ENCODE measurements around the gene SDC4. TPM values are rescaled to one million over a fixed set of nuclear protein-coding genes. Genes with fewer than 3 reads are reported as not detected.

Gene SDC4
- polyA plus RNA-seq, 12 donors = 6.8 to 21.4 (median 9.6) TPM; not detected in 1

GRCh38 chr20:45345104-45345936, 2.9 kb downstream of the SDC4 start:
- no peak for DNase-seq

- no peak for DNase-seq
Observed at GRCh38 chr20:45344168-45344860, 3.9 kb downstream of the SDC4 start.

- DNase-seq = no peak
Observed at GRCh38 chr20:45343532-45344167, 4.6 kb downstream of the SDC4 start.

- no peak for DNase-seq
Observed at GRCh38 chr20:45342855-45343531, 5.2 kb downstream of the SDC4 start.

- DNase-seq = no peak
Observed at GRCh38 chr20:45341939-45342854, 6.0 kb downstream of the SDC4 start.

- DNase-seq = no peak
Observed at GRCh38 chr20:45341579-45341938, 6.7 kb downstream of the SDC4 start.

- DNase-seq = no peak
Observed at GRCh38 chr20:45340951-45341350, 7.3 kb downstream of the SDC4 start.

GRCh38 chr20:45340236-45340847, 7.9 kb downstream of the SDC4 start:
- DNase-seq = no peak

- DNase-seq = no peak
Observed at GRCh38 chr20:45339799-45340198, 8.4 kb downstream of the SDC4 start.

GRCh38 chr20:45339084-45339483, 9.1 kb downstream of the SDC4 start:
- no peak for DNase-seq

- DNase-seq = no peak
Observed at GRCh38 chr20:45338121-45339030, 9.8 kb downstream of the SDC4 start.

- DNase-seq = no peak
Observed at GRCh38 chr20:45337367-45338120, 10.7 kb downstream of the SDC4 start.

- no peak for DNase-seq
Observed at GRCh38 chr20:45336530-45337366, 11.5 kb downstream of the SDC4 start.

GRCh38 chr20:45330476-45330875, 17.7 kb downstream of the SDC4 start:
- no peak for DNase-seq

GRCh38 chr20:45329497-45330319, 18.5 kb downstream of the SDC4 start:
- DNase-seq = no peak

GRCh38 chr20:45328451-45328850, 19.8 kb downstream of the SDC4 start:
- no peak for DNase-seq

- DNase-seq = no peak
Observed at GRCh38 chr20:45325371-45325770, 22.9 kb downstream of the SDC4 start.
